NK-92 (cell line): ENCODE measurements around the gene TMCO4.

ENCODE experiments used
- DNase-seq: peaks from one replicate; lab custom pipeline; 2025; ENCODE audit not compliant: unreplicated experiment; lab: John Stamatoyannopoulos, UW

Gene TMCO4

GRCh38 chr1:19750882-19751276, 48.8 kb downstream of the TMCO4 start:
- DNase-seq = no peak

DNA sequence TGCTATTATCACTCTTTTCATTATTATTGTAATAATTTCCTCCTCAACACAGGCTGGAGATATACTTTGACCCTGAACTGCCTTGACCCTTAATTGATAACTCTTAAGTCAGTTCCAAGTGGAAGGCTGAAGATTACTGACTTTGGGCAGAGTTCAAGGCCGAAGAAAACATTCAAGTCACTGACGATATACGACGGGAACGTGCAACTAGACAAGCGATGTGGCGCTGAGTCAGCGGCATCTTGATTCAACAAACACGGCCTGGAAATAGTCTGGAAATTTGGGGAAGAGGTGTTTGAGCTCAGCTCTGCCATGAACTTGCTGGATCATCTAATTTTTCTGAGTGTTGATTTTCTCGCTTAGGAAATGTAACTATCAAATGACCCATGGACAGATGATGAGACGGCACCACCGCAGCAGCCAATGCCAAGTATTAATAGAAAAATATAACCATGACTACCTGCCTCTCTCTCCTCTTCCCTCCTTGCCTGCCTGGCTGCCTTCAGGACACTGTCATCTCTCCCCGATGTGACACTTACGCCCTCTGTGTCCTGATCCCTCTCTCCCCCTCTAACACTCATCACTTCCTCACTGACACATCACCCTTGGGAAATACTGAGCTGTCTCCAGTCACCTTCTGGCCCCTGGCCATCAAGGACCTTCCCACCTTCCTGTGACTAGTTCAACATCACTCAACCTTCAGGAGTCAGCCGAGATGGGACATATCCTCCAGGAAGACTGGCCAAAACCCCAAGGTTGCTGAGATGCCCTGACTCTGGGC, 49.4 kb downstream of the TMCO4 start:
- DNase-seq = no peak

GRCh38 chr1:19749685-19750084, 50.0 kb downstream of the TMCO4 start:
- no peak for DNase-seq

DNA sequence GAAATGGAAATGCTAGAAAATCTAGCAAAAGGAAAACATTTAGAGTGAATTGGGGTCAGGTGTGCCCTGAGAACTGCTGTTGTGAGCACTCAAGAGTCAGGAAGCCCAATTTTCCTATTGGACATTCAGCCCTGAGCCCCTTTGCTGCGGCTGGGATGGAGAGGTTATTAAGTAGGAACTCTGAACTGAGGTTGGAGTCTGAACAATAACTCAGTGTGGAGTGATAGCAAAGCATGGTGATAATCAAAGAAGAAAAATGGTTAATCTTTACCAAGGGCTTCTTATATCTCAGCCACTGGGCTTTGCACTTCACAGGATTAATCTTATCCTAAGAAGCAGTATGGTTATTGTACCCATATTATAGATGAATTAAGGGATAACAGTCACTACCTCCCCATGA, 52.0 kb downstream of the TMCO4 start:
- no peak for DNase-seq

- DNase-seq = no peak
Measured at GRCh38 chr1:19744886-19745285, 54.8 kb downstream of the TMCO4 start.

- no peak for DNase-seq
Measured at GRCh38 chr1:19744335-19744743, 55.4 kb downstream of the TMCO4 start.

- DNase-seq = no peak
Measured at GRCh38 chr1:19743793-19744192, 55.9 kb downstream of the TMCO4 start.

GRCh38 chr1:19743180-19743579, 56.5 kb downstream of the TMCO4 start:
- no peak for DNase-seq

DNA sequence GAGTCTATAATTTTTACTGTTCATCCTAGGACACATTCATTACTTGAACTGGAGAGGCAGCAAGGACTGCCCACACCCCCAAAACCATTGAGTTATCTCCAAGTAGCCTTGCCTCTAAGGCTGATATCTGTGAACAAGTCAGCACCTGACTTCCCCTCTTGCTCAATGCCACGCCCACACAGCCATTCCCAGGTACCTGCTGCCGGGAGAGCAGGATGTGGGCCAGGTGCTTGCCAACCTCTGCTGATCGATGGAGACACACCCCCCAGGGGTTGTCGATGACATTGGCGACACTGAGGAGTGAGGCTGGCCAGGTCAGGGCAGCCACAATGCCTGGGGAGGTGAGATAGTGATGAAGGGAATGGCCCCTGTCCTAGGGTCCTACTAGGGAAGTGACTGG, 60.1 kb downstream of the TMCO4 start:
- DNase-seq = no peak

DNA sequence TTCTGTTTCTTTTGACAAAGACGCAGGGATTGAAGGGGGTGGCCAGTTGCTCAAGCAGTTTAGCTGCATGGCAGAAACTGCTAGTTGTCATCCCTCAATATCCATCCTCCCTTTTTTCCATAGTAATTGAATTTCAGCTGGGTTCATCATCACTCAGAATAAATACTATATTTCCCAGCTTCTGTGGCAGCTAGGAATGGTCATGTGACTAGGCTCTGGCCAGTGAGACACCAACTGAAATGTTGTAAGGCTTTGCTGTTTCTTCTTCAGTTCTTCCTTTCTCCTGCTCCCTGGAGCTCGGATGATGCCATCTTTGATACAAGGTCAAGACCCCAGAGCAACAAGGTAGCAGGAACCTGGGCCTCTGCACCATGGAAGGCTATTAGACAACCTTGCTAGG, 61.0 kb downstream of the TMCO4 start:
- DNase-seq = no peak

- no peak for DNase-seq
Measured at GRCh38 chr1:19738076-19738475, 61.6 kb downstream of the TMCO4 start.

- DNase-seq = no peak
Measured at GRCh38 chr1:19737104-19737825, 62.5 kb downstream of the TMCO4 start.

DNA sequence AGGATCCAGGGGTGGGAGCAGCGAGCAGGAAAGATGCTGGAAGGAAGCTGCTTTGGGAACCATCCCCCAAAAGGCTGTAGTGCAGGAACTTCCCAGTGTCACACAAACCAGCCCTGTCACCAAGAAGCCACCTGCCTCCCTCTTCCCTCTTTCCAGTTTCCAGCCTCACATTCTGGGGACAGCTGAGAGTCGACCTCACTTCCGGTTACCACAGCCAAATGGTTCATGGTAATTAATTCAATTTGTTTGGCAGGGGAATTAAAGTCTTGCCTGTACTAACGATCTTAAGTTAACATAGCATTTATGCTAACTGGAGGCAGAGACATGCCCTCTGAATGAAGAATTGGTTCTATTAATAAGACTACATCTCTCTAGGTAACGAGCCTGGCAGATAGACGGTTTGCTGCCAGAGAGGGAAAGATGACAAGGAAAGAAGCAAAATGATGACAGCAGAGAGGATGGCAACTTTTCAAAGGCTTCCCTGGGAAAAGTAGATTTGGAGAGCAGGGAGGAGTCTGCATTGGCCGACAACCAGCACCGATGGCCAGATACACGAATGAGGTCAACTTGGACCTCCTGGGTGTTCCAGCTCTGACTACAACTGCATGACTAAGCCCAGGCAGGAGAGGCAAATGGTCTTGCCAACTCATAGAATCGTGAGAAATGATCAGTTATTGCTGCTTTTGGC, 64.1 kb downstream of the TMCO4 start:
- DNase-seq = no peak

DNA sequence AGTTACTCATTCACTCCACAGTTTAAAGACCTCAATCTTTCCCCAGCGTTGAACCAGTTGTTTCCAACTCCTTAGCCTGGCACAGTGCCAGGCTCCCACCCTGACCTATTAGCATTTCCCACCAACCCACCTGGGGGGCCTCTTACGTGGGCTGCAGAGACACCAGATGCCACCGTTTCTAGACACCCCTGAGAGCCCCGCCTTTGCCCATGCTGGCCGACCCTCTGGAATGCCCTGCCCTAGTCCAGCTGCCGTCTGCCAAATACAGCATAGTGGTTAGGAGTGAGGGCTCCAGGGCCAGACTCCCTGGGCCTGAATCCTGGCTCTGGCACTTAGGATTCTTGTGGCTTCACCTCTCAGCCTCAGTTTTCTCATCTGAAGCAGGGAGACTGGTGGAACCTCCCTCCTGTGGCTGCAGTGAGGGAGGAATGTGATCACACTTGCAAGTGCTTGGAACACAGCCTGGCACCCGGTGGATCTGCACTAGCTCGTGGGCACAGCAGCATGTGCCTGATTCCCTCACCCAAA, 65.2 kb downstream of the TMCO4 start:
- no peak for DNase-seq

DNA sequence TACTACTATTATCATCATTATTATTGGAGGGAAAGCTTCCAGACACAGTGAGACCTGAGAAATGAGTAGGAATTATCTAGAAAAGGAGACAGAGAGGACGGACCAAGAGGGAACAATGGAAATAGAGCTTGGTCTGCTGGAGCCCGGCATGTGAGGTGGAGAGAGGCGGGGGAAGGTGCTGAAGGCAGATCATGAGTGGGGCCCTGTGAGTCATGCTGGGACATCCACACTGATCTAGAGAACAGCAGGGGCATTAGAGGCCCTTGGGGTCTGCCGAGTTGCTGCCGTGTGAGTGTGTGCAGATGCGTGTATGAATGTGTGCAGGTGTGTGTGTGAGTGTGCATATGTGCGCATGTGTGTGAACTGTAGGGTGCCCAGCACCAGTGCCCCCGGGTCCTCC, 65.7 kb downstream of the TMCO4 start:
- DNase-seq = no peak

- DNase-seq = no peak
Measured at GRCh38 chr1:19733615-19734014, 66.1 kb downstream of the TMCO4 start.

DNA sequence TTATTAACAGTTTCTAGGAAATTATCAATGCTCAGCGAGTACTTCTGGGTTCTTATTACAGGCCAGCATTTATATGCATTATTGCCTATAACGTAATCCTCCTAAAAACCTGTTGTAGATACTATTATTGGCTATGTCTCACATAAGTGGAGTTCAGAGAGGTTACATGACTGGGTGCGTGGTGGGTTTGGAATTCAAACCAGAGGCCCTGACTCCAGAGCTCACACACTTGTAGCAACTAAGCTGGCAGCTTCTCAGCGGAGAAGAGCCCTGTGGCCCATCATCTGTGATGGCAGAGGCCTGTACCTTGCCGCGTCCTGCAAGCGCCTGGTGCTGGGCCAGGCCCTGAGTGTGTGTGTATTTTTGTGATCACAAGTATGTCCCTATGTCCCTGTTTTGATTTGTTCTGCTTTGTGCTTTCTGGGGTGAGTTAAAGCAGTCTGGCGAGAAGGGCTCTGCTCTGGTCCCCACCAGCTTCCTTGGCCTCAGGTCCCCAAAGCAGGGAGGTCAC, 68.3 kb downstream of the TMCO4 start:
- no peak for DNase-seq

DNA sequence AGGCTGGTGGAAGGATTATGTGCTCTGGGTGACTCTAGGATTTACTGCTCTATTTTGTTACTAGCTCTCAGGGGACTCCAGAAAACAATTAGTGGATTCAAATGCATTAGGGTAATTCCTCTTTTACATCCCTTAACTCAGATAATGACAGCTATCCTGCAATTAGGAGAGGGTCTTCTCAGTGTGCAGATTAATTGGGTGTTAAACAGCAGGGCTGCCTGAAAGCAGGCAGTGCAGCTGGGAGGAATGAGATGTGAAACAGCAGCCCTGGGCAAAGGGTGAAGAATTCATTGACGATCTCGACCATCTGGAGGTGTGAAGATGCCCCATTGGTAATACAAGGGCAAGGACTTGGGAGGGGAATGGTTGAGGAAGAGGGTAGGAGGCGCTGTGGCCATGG, 68.9 kb downstream of the TMCO4 start:
- DNase-seq = no peak

GRCh38 chr1:19730232-19730631, 69.5 kb downstream of the TMCO4 start:
- DNase-seq = no peak

GRCh38 chr1:19728413-19729145, 71.1 kb downstream of the TMCO4 start:
- no peak for DNase-seq

DNA sequence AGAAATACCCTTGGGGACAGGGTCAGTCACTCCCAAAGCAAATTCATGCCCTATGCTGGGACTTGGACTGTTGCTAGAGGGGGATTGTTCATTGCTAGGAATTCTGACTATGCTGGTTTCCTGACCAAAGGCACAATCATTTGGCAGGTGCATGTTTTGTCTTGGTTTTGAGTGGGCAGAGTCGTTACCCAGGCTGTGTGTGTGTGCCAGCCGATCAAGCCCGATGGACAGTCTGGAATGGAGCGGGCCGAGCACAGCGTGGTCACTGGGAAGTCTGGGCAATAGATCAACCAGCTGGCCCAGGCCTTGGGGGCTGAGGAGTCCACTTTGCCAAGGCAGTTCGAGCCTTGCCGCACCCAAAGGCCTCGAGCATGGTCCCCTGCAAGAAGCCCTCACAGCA, 74.1 kb downstream of the TMCO4 start:
- no peak for DNase-seq
